Left renal cortex interstitium (tissue), 4 donors: ENCODE data around the gene SSTR4. TPM values are rescaled to one million over a fixed set of nuclear protein-coding genes. Genes with fewer than 3 reads are reported as not detected.
"Not testable (repeated sequence)": the region's sequence is repeated elsewhere in the genome, so short reads cannot be mapped to it uniquely, and the experiment has no call there.

Source experiments
- DNase-seq, 4 donors: peaks; one replicate each; pipeline ENCODE4 v3.0.0-alpha.2; 2013; ENCODE audit warnings: low read depth in 4 of 4, low spot score in 2 of 4, missing footprints in 1 of 4
- polyA plus RNA-seq, 4 donors: library from polyadenylated mRNA; unstranded; fragments of 120-200 nt; gene quantifications; one replicate each; pipeline ENCODE4 v1.2.1, GENCODE V29; 2013; ENCODE audit not compliant: insufficient read length in 4 of 4

SSTR4 gene, protein sequence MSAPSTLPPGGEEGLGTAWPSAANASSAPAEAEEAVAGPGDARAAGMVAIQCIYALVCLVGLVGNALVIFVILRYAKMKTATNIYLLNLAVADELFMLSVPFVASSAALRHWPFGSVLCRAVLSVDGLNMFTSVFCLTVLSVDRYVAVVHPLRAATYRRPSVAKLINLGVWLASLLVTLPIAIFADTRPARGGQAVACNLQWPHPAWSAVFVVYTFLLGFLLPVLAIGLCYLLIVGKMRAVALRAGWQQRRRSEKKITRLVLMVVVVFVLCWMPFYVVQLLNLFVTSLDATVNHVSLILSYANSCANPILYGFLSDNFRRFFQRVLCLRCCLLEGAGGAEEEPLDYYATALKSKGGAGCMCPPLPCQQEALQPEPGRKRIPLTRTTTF
- under 1 TPM in 2 of 4 donors, not detected in 2; 0.10 to 0.27 TPM for polyA plus RNA-seq

DNA sequence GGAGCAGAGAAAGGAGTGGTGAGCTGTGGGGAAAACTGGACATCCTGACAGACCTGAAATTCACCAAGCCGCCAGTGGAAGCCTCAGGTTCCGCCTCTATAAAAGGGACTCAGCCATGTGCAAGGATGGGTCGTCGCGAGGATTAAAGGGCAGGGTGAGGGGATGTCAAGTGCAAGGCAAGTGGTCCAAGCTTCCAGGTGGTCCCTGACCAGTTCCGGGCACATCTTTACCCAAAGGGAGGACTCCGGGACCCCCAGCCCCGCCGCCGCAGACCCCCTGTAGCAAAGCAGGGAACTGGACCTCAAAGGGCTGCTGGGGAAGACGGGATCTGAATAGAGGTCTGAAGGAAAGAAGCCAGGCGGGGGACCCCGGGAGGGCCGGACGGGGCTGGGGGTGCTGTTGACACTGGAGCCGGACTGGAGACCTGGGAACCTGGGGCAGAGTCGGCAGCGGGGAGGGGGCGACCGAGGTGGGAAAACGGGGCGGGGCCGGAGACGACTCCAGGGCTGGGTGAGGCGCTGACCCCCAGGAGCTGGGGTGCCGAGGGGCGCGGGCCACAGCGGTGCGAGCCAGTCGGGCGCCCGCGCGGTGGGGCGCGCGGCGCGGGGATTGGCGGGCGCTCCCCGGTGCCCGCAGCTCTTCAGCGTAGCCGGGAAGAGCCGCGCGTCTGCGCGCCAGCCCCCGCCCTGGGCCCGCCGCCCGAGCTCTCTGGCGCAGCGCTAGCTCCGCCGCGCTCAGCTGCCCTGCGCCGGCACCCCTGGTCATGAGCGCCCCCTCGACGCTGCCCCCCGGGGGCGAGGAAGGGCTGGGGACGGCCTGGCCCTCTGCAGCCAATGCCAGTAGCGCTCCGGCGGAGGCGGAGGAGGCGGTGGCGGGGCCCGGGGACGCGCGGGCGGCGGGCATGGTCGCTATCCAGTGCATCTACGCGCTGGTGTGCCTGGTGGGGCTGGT lies at the start of gene SSTR4:
Gene SSTR4, plus strand, starts transcription at position 592 of the 951 bp plus-strand sequence. Its CDS starts 172 bp downstream, at position 764.
- no peak for DNase-seq

DNA sequence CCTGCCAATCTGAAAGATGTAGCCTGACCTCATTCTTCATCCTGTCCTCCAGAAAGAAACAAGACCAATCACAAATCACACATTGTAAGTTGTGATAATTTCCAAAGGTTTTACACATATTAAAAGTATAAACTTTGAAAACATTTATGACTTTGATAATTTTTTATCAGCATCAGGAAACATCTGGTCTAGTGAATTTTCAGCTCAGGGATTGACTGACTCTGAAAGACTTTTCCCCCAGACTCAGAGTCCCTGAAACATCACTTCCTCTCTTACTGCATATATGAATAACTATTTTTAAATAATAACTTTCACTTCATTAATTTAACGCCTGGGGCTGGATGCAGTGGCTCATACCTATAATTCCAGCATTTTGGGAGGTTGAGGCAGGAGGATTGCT lies 48.5 kb upstream of the SSTR4 start:
- no peak for DNase-seq

DNA sequence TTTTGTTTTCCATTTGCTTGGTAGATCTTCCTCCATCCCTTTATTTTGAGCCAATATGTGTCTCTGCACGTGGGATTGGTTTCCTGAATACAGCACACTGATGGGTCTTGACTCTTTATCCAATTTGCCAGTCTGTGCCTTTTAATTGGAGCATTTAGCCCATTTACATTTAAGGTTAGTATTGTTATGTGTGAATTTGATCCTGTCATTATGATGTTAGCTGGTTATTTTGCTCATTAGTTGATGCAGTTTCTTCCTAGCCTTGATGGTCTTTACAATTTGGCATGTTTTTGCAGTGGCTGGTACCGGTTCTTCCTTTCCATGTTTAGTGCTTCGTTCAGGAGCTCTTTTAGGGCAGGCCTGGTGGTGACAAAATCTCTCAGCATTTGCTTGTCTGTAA lies 43.7 kb upstream of the SSTR4 start:
- not testable (repeated sequence) for DNase-seq

DNA sequence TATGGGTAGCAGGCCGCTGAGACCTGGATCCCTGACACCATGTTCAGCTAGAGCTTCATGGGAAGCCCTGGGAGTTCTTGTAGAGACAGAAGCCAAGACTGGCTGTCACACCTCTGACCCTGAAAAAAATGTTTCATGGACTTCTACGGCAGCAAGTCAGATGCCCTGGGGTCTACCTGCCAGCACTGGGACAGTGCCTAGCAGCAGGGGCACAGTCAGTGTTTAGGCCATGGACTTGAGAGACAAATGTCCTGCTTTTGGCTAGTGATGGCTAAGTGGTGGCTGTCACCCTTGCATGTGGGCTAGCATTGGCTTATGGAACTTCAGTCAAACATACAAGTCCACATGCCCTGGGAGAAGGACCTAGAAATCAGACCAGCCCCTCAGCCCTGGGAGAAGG lies 41.3 kb upstream of the SSTR4 start:
- DNase-seq = no peak

DNA sequence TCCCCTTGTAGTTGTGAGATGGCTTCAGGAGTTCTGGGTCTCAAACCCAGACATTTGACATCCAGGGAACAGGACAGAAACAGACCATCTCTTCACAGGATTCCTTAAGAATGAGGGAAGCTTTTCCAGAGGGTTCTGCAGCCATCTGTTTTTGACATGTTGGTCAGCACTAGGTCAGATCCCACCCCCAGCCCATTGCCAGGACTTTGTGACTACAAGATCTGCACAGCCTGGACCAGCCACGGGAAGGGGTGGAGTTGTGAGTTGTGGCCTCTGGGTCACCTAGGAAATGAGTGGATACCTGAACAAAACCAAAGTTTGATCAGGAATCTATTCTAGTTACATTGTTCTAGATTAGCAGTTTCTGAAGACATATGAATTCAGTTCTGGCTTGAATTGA lies 39.2 kb upstream of the SSTR4 start:
- DNase-seq = no peak

DNA sequence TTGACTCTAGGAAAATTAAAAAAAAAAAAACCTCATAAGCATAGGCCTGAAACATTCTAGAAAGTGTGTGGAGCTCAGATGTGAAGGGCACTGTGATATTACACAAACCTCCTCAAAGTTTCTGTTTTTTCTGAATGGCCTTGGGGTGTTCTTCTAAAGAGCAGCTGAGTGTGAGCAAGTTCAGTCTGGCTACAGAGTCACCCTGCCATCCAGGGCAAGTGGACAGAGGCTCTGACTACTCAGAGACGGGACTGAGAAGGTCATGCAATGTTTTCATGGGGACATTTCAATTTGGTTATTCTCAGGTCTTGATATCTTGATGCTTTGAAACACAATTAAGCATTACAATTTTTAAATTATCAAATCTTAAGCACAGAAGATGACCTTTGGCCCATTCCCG lies 36.6 kb upstream of the SSTR4 start:
- no peak for DNase-seq

DNA sequence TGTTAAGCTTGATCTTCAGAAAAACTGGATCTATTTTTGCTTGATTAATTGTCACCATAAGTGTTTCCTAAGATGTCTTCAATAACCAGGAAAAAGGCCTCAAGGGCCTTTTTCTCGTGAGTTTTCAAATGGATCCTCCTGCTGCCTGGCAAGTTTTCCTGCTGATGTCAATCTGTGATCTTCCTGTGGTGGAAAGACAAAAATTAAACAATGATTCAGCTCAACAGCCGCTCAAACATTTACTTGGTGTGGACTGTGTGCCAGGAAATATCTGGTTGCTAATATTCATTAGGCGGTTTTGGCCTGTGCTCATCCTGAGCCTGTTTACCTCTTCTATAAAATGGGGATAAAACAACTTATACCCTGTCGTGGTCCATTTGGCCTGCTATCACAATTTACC lies 35.4 kb upstream of the SSTR4 start:
- no peak for DNase-seq

DNA sequence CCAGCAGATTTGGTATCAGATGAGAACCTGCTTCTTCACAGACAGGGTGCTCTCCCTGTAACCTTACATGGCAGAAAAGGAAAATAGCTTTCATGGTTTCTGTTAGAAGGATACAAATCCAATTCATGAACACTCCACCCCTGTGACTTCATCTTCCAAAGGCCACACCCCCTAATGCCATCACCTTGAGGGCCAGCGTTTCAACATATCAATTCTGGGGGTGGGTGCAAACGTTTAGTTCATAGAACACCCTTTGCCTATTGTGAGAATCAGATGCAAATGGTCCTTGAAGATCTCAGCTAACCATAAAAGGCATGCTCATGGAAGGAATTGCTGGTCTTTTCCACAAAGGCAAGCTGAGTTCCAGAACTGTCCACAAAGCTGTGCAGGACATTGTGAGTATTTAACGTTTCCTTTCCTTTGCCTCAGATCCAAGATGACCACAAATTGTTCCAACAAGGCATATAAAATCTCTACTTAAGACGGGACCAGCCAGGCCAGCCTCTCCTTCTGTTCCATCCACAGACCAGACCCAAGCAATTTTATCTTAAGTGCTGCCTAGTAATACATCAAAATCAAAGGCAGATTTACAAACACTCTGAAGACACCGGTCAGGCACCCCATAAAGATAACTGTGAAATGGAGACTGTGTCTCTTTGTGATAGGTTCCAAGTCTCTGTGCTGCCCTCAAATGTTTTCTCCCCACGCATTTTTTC lies 34.7 kb upstream of the SSTR4 start:
- no peak for DNase-seq

DNA sequence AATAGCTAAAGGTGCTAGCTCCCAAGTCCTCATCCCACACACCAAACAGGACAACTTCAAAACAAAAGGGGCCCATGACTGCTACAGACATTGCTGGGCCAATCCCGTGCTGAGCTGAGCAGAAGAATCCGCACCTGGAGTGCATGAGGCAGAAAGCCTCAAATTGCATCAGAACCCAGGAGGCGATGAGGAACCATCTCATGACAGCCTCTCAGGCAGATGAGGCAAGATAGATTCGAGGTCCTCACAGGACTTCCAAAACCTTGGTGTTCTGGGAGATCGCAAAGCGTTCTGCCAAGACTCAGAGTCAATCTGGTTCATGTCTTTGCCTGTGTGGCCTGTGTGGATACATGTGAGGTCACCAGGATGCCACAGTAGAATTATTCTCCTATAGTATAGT lies 32.8 kb upstream of the SSTR4 start:
- no peak for DNase-seq

DNA sequence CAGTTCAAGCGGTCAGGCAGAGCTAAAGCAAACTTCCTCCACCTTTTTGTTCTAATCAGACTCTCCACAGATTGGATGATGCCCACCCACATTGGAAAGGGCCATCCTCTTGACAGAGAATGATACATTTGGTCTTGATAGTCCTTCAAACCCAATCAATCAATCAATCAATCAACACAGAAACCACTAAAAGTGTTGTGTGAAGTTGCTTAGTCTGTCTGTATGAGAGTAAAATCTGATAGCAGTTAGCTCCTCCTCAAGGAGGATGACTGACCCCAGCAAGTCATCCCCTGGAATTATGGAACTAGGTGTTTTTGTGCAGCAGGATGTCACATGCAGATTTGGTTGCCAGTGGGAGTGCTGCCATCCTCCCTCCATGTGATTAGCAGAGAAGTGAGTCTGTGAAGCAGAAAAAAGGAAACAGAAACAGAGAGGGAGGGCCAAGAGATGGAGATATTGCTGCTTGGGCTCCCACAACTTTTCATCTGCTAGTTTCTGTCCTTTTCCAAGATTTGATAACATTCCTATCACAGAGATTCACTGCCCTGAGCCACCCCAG lies 32.0 kb upstream of the SSTR4 start:
- no peak for DNase-seq

DNA sequence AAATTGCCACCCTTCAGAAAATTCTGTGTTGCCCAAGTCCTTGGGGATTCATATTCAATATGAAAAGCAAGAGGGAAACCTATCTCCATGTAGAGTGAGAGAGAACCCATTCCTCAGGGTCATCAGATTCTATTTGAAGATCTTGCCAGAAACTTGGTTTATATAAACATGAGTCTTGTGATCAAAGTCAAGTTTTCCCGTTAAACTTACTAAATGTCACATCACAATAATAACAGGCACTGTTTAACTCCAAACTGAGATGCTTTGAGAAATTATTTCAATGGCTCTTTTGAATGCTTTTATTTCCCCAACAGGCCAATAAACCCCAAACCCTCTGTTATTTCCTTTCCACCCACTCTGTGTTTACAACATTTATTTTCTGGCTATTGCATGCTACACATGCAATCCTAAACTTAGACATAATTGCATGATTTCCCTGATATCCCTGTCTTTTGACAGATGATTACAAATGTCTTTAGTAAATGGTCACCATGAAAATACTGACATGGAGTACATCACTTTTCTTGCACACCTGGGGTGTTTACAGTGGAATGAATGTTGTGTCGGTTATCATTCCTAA lies 31.1 kb upstream of the SSTR4 start:
- no peak for DNase-seq

DNA sequence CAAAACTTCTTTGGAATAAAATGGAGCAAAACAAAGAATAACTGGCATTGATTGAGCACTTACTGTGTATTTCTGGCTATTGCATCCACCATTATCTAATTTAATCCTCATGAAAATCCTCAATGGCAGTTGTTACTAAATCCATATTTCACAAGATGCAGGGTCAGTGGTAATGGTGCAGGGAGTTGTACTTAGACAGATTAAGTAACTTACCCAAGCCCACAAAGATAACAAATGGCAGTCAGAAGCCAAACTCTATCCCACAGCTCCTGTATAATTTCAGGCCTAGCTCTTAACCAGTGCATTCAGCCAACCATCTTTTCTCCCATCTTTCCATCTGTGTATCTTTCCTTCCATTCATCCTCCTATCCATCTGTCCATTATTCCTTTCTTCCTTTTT lies 29.3 kb upstream of the SSTR4 start:
- no peak for DNase-seq

DNA sequence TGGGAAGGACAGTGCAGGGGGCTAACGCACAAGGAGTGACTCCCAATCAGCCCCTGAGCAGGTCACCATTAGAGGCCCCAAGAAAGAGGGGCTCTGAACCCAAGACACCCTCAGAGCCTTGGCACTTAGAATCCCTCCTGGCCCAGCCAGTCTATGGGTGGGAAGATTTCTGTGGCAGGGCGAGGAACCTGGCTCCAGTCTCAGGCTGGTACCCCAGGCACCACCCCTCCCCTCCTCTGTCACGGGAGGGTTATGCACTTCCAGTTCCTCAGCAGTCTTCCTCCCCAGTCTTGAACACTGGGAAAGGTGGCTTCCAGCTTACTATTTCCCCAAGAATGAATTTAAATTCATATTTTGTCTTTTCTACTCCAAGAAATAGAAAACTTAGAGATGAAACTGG lies 27.6 kb upstream of the SSTR4 start:
- no peak for DNase-seq

DNA sequence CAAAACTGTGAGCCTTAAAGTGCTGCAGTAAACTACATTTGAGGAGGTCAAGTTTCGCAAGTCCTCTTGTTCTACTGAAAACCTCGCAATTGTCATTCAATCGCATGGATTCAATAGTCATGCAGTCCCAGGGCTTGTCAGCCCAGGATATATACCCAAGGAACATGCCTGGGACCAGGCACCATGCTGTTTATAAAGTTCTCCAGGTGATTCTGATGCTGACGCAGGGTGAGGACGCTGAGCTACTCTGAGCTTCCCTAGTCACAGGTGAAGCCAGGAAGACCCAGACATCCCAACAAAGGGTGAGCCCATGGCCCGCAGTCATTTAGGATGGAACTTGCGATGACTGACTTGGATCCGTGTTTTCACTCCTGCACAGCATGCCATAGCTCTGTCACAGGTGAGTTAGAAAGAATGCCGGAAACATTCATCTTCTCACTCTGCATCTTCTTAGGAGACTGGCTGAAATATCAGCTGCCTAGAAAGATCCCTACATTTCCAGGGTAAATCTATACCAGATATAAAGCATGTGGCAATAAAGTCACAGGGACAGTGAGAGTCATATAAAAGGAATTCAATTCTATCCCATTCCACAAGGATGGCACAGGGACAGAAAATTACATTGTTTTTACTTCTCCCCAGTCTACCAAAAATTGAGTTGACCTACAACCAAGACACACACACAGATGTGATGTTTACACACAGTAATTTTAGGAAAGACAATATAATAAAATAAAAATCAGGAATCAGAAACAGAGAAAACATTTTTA lies 27.0 kb upstream of the SSTR4 start:
- no peak for DNase-seq

DNA sequence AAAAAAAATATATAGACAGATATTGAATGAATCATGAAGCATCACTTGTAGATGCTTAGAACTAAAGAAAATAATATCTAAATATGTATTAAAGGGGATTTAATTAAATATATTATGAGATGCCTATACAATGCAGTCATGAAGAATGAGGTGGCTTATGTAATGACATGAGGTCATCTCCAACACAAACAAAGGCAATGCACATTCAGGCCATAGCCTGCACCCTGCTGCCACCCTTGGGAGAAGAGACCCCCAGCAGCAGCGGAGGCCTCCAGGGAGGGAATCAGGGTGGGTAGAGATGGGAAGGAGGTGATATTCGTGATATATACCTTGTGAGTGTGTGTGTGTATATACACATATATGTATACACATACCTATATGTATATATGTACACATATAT lies 26.4 kb upstream of the SSTR4 start:
- DNase-seq = no peak

DNA sequence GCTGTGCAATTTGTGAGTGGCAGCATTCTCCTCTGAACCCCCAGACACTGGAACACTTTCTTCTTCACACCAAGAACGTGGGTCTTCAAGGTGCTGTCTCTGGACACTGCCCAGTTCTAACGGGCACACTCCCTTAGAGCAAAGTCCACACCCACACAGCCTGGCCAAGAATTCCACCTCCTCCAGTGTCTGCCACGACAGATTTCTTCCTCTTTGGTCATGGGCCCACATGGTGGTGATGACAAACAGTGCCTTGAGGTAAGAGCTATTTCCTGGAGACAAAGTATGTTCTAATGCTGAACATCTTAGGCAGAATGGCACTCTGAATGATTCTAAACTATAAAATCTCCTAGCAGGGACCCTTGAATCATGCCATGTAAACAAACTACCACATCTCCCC lies 25.5 kb upstream of the SSTR4 start:
- no peak for DNase-seq

DNA sequence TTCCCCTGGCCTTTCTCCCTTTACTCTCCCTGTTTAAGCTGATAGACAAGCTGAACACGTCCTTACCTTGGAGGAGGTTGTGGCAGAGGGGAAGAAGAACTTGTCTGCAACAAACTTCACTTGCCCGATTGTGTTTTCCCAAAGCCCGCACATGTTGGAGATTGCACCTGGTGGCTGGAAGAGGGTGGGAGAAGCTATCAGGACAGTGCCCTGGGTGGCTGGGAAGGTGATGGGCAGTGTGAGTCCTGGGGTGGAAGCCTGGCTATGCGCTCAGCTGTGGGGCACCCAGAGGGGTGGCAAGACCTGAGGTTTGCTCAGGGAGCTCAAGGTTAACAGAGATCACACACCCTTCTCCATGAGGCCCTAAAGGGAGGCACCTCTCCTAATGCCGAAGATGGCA lies 25.0 kb upstream of the SSTR4 start:
- no peak for DNase-seq

DNA sequence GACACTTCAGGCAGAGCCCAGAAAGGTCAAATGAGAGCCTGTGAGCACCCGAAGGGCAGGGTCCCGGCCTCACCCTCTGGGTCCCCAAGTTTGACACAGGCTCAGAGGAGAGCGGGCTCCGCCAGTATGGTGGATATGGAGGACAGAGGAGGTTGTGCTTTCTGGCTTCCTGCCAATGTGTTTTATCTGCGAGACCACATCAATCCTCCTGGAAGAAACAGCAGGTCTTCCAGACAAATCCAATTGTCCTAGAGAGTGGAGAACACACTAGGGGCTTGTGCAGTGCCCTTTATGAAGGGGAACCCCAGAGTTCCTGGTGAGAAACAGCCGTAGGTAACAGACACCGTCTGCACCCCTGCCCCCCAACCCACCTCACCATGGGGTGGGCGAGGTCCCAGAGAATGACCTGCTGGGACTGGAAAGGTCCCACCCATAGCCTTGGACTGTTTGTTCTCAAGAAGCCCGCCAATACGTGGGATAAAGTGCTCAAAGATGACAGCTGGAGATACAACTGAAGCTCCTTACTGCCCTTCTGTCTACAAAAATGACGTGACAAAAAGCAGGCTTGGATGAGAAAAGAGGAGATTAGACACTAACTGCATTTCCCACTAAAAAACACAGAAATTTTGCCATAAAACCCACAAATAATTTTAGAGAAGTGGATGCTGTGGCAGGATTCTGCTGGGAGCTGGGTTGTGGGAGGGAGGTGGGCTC lies 23.9 kb upstream of the SSTR4 start:
- DNase-seq = no peak

DNA sequence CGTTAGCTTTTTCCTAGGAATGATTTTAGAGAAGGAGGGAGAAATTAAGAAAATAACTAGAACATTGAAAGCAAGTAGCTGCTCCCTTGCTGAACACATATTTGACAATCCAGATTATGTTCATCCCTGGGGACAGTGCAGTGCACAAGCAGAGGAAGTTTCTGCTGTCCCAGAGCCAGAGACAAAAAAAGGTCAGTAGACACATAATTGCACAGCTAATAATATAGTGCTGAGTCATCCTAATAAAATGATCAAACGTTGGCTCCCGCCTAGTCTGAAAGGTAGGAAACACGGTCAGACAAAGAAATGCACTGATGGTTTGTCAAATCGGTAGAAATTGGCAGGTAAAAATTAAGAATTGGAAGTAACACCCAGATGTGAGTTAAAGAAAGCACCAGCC lies 21.7 kb upstream of the SSTR4 start:
- no peak for DNase-seq
